H1 (cell line): ENCODE measurements around the gene SAPCD1. TPM values are rescaled to one million over a fixed set of nuclear protein-coding genes. Genes with fewer than 3 reads are reported as not detected.

Experiments used
- CTCF ChIA-PET: fragments of 300-600 bp; sonication (Branson Sonifier 250); formaldehyde crosslinking; loops from one replicate; lab custom pipeline; 2021; ENCODE audit not compliant: partially characterized antibody; lab: Charles Lee
- POLR2A ChIA-PET: fragments of 300-600 bp; sonication (Branson Sonifier 250); formaldehyde crosslinking; loops from one replicate; lab custom pipeline; 2021; ENCODE audit warnings: inconsistent platforms; ENCODE audit not compliant: partially characterized antibody; lab: Charles Lee
- DNase-seq, 2 experiments: peaks; one replicate each; pipeline versions ENCODE4 v3.0.0 to v3.0.0-alpha.2; 2010 to 2022; ENCODE audit warnings: low spot score in 2 of 2, low read depth in 1 of 2, mixed read lengths in 1 of 2
- FAIRE-seq: peaks from 2 replicates; lab custom pipeline; 2011; peaks lifted over from hg19 to GRCh38; lab: Jason Lieb, UNC
- H2AFZ ChIP-seq: 2 replicates; pipeline ENCODE4 v1.8.1; 2012; ENCODE audit warnings: low read length, inconsistent platforms
- H2AK5ac ChIP-seq: 2 replicates; pipeline ENCODE4 v1.6.1; 2013; ENCODE audit warnings: low read depth, low read length
- H2BK120ac ChIP-seq: replicated peaks from 2 replicates; pipeline ENCODE3; 2013; ENCODE audit warnings: low read depth, low read length, inconsistent platforms
- H2BK12ac ChIP-seq: 2 replicates; pipeline ENCODE4 v1.6.1; 2013; ENCODE audit warnings: low read depth, low read length
- H2BK15ac ChIP-seq: 2 replicates; pipeline ENCODE4 v1.6.1; 2013; ENCODE audit warnings: low read length
- H2BK20ac ChIP-seq: 2 replicates; pipeline ENCODE4 v1.6.1; 2013; ENCODE audit warnings: low read length
- H2BK5ac ChIP-seq: 2 replicates; pipeline ENCODE4 v1.6.1; 2013; ENCODE audit warnings: low read depth, low read length
- H3K14ac ChIP-seq: 2 replicates; pipeline ENCODE4 v1.6.1; 2013; ENCODE audit warnings: inconsistent platforms; ENCODE audit not compliant: insufficient read length
- H3K18ac ChIP-seq: 2 replicates; pipeline ENCODE4 v1.6.1; 2013; ENCODE audit warnings: low read length; ENCODE audit errors: extremely low read depth
- H3K23ac ChIP-seq: 2 replicates; pipeline ENCODE4 v1.6.1; 2013; ENCODE audit warnings: inconsistent platforms; ENCODE audit not compliant: insufficient read length
- H3K23me2 ChIP-seq: 2 replicates; pipeline ENCODE4 v1.6.1; 2013; ENCODE audit warnings: low read depth, low read length
- H3K27ac ChIP-seq: 2 replicates; pipeline ENCODE4 v1.6.1; 2011; ENCODE audit warnings: low read depth, low read length, inconsistent platforms
- H3K27me3 ChIP-seq, 4 experiments: replicated peaks in 1 of 4; 1 replicate in 1 of 4; 2 replicates in 3 of 4; pipeline versions ENCODE4 v1.6.1 to v1.8.1; 2011 to 2013; ENCODE audit warnings: low read length in 3 of 4, mild to moderate bottlenecking in 3 of 4, inconsistent platforms in 2 of 4, mixed read lengths in 2 of 4, moderate library complexity in 1 of 4; ENCODE audit not compliant: control insufficient read depth in 3 of 4, insufficient read depth in 3 of 4; ENCODE audit errors: extremely low read depth in 1 of 4
- H3K36me3 ChIP-seq, 4 experiments: 2 replicates each; pipeline versions ENCODE4 v1.6.1 to v1.8.1; 2011 to 2013; ENCODE audit warnings: mild to moderate bottlenecking in 4 of 4, low read length in 3 of 4, moderate library complexity in 2 of 4, control low read depth in 1 of 4, inconsistent platforms in 1 of 4; ENCODE audit not compliant: insufficient read depth in 4 of 4, control insufficient read depth in 2 of 4
- H3K4ac ChIP-seq: replicated peaks from 2 replicates; pipeline ENCODE3; 2013; ENCODE audit warnings: low read length, low read depth, mixed read lengths, inconsistent platforms; ENCODE audit not compliant: insufficient read length
- H3K4me1 ChIP-seq, 4 experiments: replicated peaks in 1 of 4; 1 replicate in 1 of 4; 2 replicates in 3 of 4; pipeline versions ENCODE4 v1.6.1 to v1.8.1; 2011 to 2013; ENCODE audit warnings: low read length in 3 of 4, inconsistent platforms in 2 of 4, mixed read lengths in 1 of 4; ENCODE audit not compliant: insufficient read depth in 4 of 4, control insufficient read depth in 3 of 4
- H3K4me2 ChIP-seq, 2 experiments: 2 replicates each; pipeline versions ENCODE4 v1.6.1 to v1.8.1; 2011 to 2013; ENCODE audit warnings: low read depth in 2 of 2, low read length in 2 of 2, control low read depth in 1 of 2, inconsistent platforms in 1 of 2, mild to moderate bottlenecking in 1 of 2; ENCODE audit not compliant: insufficient read depth in 1 of 2
- H3K4me3 ChIP-seq, 4 experiments: fragments of 200-600, 300-600 bp in 1 of 4; sonication (generic), shearing (Covaris generic), sonication (Bioruptor Twin) in 1 of 4; 2 replicates each; pipeline versions ENCODE4 v1.5.1 to v1.8.1; 2011 to 2016; ENCODE audit warnings: low read length in 4 of 4, low read depth in 3 of 4, control low read depth in 2 of 4, inconsistent platforms in 2 of 4, mild to moderate bottlenecking in 2 of 4, mixed read lengths in 1 of 4, moderate library complexity in 1 of 4; ENCODE audit not compliant: insufficient read depth in 2 of 4; ENCODE audit errors: extremely low read depth in 1 of 4
- H3K56ac ChIP-seq: replicated peaks from 2 replicates; pipeline ENCODE3; 2013; ENCODE audit warnings: low read depth, mild to moderate bottlenecking, mixed read lengths, low read length, inconsistent platforms; ENCODE audit not compliant: insufficient read length
- H3K79me1 ChIP-seq: 2 replicates; pipeline ENCODE4 v1.6.1; 2013; ENCODE audit warnings: low read depth, low read length, control low read depth
- H3K79me2 ChIP-seq, 2 experiments: 2 replicates each; pipeline versions ENCODE4 v1.6.1 to v1.8.1; 2012 to 2013; ENCODE audit warnings: low read length in 2 of 2, mild to moderate bottlenecking in 2 of 2, inconsistent platforms in 1 of 2; ENCODE audit not compliant: insufficient read depth in 2 of 2, control insufficient read depth in 1 of 2
- H3K9ac ChIP-seq, 4 experiments: replicated peaks in 1 of 4; 1 replicate in 1 of 4; 2 replicates in 3 of 4; pipeline versions ENCODE4 v1.6.1 to v1.8.1; 2011 to 2013; ENCODE audit warnings: low read depth in 3 of 4, low read length in 3 of 4, control low read depth in 2 of 4, mild to moderate bottlenecking in 2 of 4, moderate library complexity in 2 of 4, inconsistent platforms in 1 of 4; ENCODE audit errors: extremely low read depth in 1 of 4
- H3K9me3 ChIP-seq, 2 experiments: 2 replicates each; pipeline versions ENCODE4 v1.6.1 to v1.8.1; 2012 to 2013; ENCODE audit warnings: mild to moderate bottlenecking in 2 of 2, moderate library complexity in 2 of 2, control low read depth in 1 of 2, inconsistent platforms in 1 of 2, low read depth in 1 of 2, low read length in 1 of 2, mixed read lengths in 1 of 2; ENCODE audit not compliant: insufficient read depth in 2 of 2
- H4K20me1 ChIP-seq, 2 experiments: replicated peaks in 1 of 2; 2 replicates each; pipeline versions ENCODE3 to v1.8.1; 2011 to 2013; ENCODE audit warnings: inconsistent platforms in 2 of 2, low read length in 2 of 2, mild to moderate bottlenecking in 1 of 2; ENCODE audit not compliant: insufficient read depth in 2 of 2, control insufficient read depth in 1 of 2
- H4K5ac ChIP-seq: 2 replicates; pipeline ENCODE4 v1.6.1; 2013; ENCODE audit warnings: low read length, low read depth, mixed read lengths, inconsistent platforms; ENCODE audit not compliant: insufficient read length
- H4K8ac ChIP-seq: 2 replicates; pipeline ENCODE4 v1.8.0; 2013; ENCODE audit warnings: mild to moderate bottlenecking, moderate library complexity, low read length, inconsistent platforms; ENCODE audit not compliant: insufficient read depth; ENCODE audit errors: extremely low read depth
- H4K91ac ChIP-seq: replicated peaks from 2 replicates; pipeline ENCODE3; 2013; ENCODE audit warnings: low read length, mixed read lengths, inconsistent platforms; ENCODE audit not compliant: insufficient read length
- ATF2 ChIP-seq: IDR thresholded peaks from 2 replicates; pipeline ENCODE4 v1.6.1; 2012; ENCODE audit warnings: low read length, inconsistent platforms
- CBX8 ChIP-seq: fragments of 300-800, 300-1000 bp; sonication (generic); IDR thresholded peaks from 2 replicates; pipeline ENCODE4 v1.7.1; 2016; ENCODE audit warnings: low read depth, low read length, borderline replicate concordance
- HDAC2 ChIP-seq, 2 experiments: fragments of 300-600 bp in 1 of 2; sonication (generic) in 1 of 2; IDR thresholded peaks; 2 replicates each; pipeline ENCODE4 v1.6.1; 2011 to 2012; ENCODE audit warnings: low read depth in 2 of 2, low read length in 2 of 2, mild to moderate bottlenecking in 2 of 2, moderate library complexity in 2 of 2, borderline replicate concordance in 1 of 2, inconsistent platforms in 1 of 2
- RNF2 ChIP-seq: fragments of 200-900, 300-1000 bp; sonication (generic); IDR thresholded peaks from 2 replicates; pipeline ENCODE4 v1.7.1; 2016; ENCODE audit warnings: borderline replicate concordance, low read depth, mild to moderate bottlenecking, antibody characterized with exemption, low read length; ENCODE audit not compliant: poor library complexity, severe bottlenecking; ENCODE audit errors: missing control alignments
- RXRA ChIP-seq: IDR thresholded peaks from 2 replicates; pipeline ENCODE4 v1.6.1; 2011; ENCODE audit warnings: low read depth, mild to moderate bottlenecking, low read length, moderate library complexity; ENCODE audit not compliant: insufficient read depth
- SP4 ChIP-seq: IDR thresholded peaks from 2 replicates; pipeline ENCODE4 v1.6.1; 2012; ENCODE audit warnings: low read length, inconsistent platforms
- SRF ChIP-seq: IDR thresholded peaks from 2 replicates; pipeline ENCODE4 v1.6.1; 2011; ENCODE audit warnings: mild to moderate bottlenecking, low read depth, low read length, moderate library complexity
- TCF12 ChIP-seq: IDR thresholded peaks from 2 replicates; pipeline ENCODE4 v1.6.1; 2011; ENCODE audit warnings: low read depth, mild to moderate bottlenecking, low read length
- WGBS, 2 experiments: shearing (Covaris generic) in 1 of 2; methylation state at CpG; one replicate each; pipeline versions ENCODE4 v1.1.6 to v1.1.7; 2013 to 2015; ENCODE audit warnings: low lambda C conversion rate in 2 of 2, mixed read lengths in 2 of 2, inconsistent platforms in 1 of 2, low coverage in 1 of 2, missing lambda C conversion rate in 1 of 2; ENCODE audit not compliant: insufficient replicate concordance in 2 of 2, insufficient coverage in 1 of 2, insufficient read length in 1 of 2; ENCODE audit errors: extremely low coverage in 1 of 2, missing lambda C conversion rate in 1 of 2; 5-methylcytosine and 5-hydroxymethylcytosine counted together
- polyA plus RNA-seq, 7 experiments: library from polyadenylated mRNA; depleted of rRNA in 3 of 7; stranded (reverse) in 5 of 7; unstranded in 2 of 7; fragments of >200 nt in 5 of 7; fragments of 200-250 nt in 2 of 7; gene quantifications; 1 replicate in 5 of 7; 2 replicates in 1 of 7; 4 replicates in 1 of 7; pipeline versions ENCODE4 v1.2.1 to v1.2.3, GENCODE V29; 2011 to 2013; ENCODE audit warnings: missing spikeins in 2 of 7, mixed read lengths in 2 of 7
- total RNA-seq: library from RNA; stranded (reverse); fragmentation: NEBNext Ultra II Directional; extraction: Animal tissue kit (Norgen Biotek cat#: 25700); gene quantifications from 2 replicates; pipeline ENCODE4 v1.2.1, GENCODE V29; 2021

The SAPCD1 gene
- total and polyA plus RNA-seq, 2 of the 8 experiments (the other 6 are each of a cell fraction or from before 2014, with no cell fraction given): 3.1 to 5.9 TPM

GRCh38 chr6:31768363-31769257 lies 6.2 kb downstream of the SAPCD1 start:
- H2BK20ac ChIP-seq: no peak overlapping the region

More at GRCh38 chr6:31768363-31769257, 6.2 kb downstream of the SAPCD1 start:
- Histone ChIP-seq H3K23me2 (0 out of 2 replicates have a peak, but pooled peaks cover 3% of the 10 kb centered on the region), H4K91ac (no peak overlapping the region), H2BK12ac (no peak overlapping the region), H3K27ac (no peak overlapping the region), H3K4me2 (no peak overlapping the region), H2AFZ (no peak overlapping the region), H3K4me3 (no peak overlapping the region), H4K8ac (no peak overlapping the region), H3K14ac (no peak overlapping the region), H2BK120ac (no peak overlapping the region), H2BK5ac (no peak overlapping the region), H4K20me1 (no peaks in the 10 kb centered on the region), H3K9me3 (no peaks in the 10 kb centered on the region), H3K9ac (no peak overlapping the region), H3K18ac (no peak overlapping the region), H3K4ac (no peak overlapping the region), H3K79me2 (no peaks in the 10 kb centered on the region), H3K79me1 (no peaks in the 10 kb centered on the region), H2AK5ac (no peak overlapping the region), H2BK15ac (no peak overlapping the region), H4K5ac (no peak overlapping the region), H3K4me1 (peaks cover 0 to 5% (median under 1%) of the 10 kb centered on the region in 4 experiments; a peak in 4 of 7 replicates), H3K56ac (no peak overlapping the region), H3K36me3 (no peaks in the 10 kb centered on the region; a peak in 1 of 8 replicates), H3K23ac (no peak overlapping the region), H3K27me3 (no peaks in the 10 kb centered on the region)
- WGBS, 2 experiments: 89% methylated on average over 18 of the region's 18 CpGs; no CpG with 5 or more reads in 1 of the 2 experiments
- CTCF ChIA-PET: interaction anchor here (0.9 to 14.4 kb wide), 34 partner anchors 10 to 172 kb away, joined by 3 to 228 read pairs (median 8); partner anchors contain the start of genes CLIC1, DDAH2, HSPA1B and LY6G5C
- POLR2A ChIA-PET: interaction anchor here (0.6 to 2.8 kb wide), 13 partner anchors 8 to 191 kb away, joined by 3 to 10 read pairs (median 4); partner anchors contain the start of genes BAG6, HSPA1A, HSPA1L and MSH5
- DNase-seq (no peak), FAIRE-seq (no peak)
- TF ChIP-seq ATF2 (no peak), SP4 (no peak), RXRA (no peak), CBX8 (no peak), SRF (no peak), HDAC2 (IDR thresholded peaks at IDR 0.05; ENCODE audit: borderline replicate concordance in 1 of 2, low read depth in 2 of 2, low read length in 2 of 2) (no peak), RNF2 (no peak), TCF12 (no peak)
